Lung (tissue), 12 donors: ENCODE results near the gene PGD. TPM values are rescaled to one million over a fixed set of nuclear protein-coding genes. Genes with fewer than 3 reads are reported as not detected.

ENCODE experiments used
- ATAC-seq: fragments of 200-7000 bp; cut with Tn5 transposase; one replicate; pipeline ENCODE4 v1.9.1; 2020; ENCODE audit warnings: moderate number of reproducible peaks; ENCODE audit not compliant: insufficient read depth, low FRiP score
- DNase-seq, 3 donors: peaks; one replicate each; pipeline ENCODE4 v3.0.0-alpha.2; 2013 to 2017
- H3K27ac ChIP-seq, 2 donors: one replicate each; pipeline ENCODE4 v1.5.1; 2013; ENCODE audit warnings: mild to moderate bottlenecking in 2 of 2, moderate library complexity in 2 of 2, control low read depth in 1 of 2, inconsistent platforms in 1 of 2, low read depth in 1 of 2, low read length in 1 of 2
- H3K27me3 ChIP-seq, 3 donors: one replicate each; pipeline ENCODE4 v1.5.1; 2013; ENCODE audit warnings: low read length in 2 of 3; ENCODE audit not compliant: control insufficient read depth in 3 of 3, insufficient read depth in 3 of 3
- H3K36me3 ChIP-seq, 4 donors: one replicate each; pipeline ENCODE4 v1.5.1; 2013; ENCODE audit warnings: low read length in 4 of 4, mild to moderate bottlenecking in 1 of 4, moderate library complexity in 1 of 4; ENCODE audit not compliant: control insufficient read depth in 4 of 4, insufficient read depth in 4 of 4
- H3K4me1 ChIP-seq, 5 donors: one replicate each; pipeline ENCODE4 v1.5.1; 2013; ENCODE audit warnings: low read length in 5 of 5, mild to moderate bottlenecking in 2 of 5, moderate library complexity in 1 of 5; ENCODE audit not compliant: control insufficient read depth in 5 of 5, insufficient read depth in 5 of 5
- H3K4me3 ChIP-seq: one replicate; pipeline ENCODE4 v1.5.1; 2013; ENCODE audit warnings: mild to moderate bottlenecking, control low read depth, moderate library complexity
- H3K9ac ChIP-seq, 2 donors: one replicate each; pipeline ENCODE4 v1.5.1; 2013; ENCODE audit warnings: low read length in 2 of 2, control low read depth in 1 of 2; ENCODE audit not compliant: insufficient read depth in 1 of 2
- H3K9me3 ChIP-seq, 4 donors: one replicate each; pipeline ENCODE4 v1.5.1; 2013; ENCODE audit warnings: low read length in 3 of 4, mild to moderate bottlenecking in 1 of 4, moderate library complexity in 1 of 4; ENCODE audit not compliant: control insufficient read depth in 4 of 4, insufficient read depth in 3 of 4
- CTCF ChIP-seq: IDR thresholded peaks from 2 replicates; pipeline ENCODE4 v1.5.1; 2012; ENCODE audit warnings: mild to moderate bottlenecking; ENCODE audit errors: control extremely low read depth, extremely low read depth
- WGBS, 2 donors: extraction: QIAGEN DNeasy Blood & Tissue Kit; methylation state at CpG; one replicate each; pipeline ENCODE4 v1.1.7; 2013; 5-methylcytosine and 5-hydroxymethylcytosine counted together
- polyA plus RNA-seq, 2 donors: library from polyadenylated mRNA; stranded (reverse); fragments of 200-250 nt; gene quantifications; one replicate each; pipeline ENCODE4 v1.2.1, GENCODE V29; 2013
- total RNA-seq, 2 donors: library from RNA; depleted of rRNA in 1 of 2; stranded (reverse); fragments of >200 nt in 1 of 2; gene quantifications; one replicate each; pipeline ENCODE4 v1.2.1, GENCODE V29; 2014 to 2021
- donor health status: control.
- donor health status: control.
- donor health status: Bipolar disorder and iron deficiency.
- donor health status: healthy.
- donor health status: DM: yes; HTN: yes; CAD: no.

The PGD gene
- total and polyA plus RNA-seq, 4 donors = 47.8 to 421 (median 164) TPM

GRCh38 chr1:10398278-10398733, 558 bp upstream of the PGD start:
- Histone ChIP-seq H3K9me3 (peaks cover 0 to 1% (median 0%) of the 10 kb centered on the region in 4 donors), H3K4me3 (peak overlapping the region; percentile 57)

GRCh38 chr1:10399444-10399941, 629 bp downstream of the PGD start:
- Histone ChIP-seq H3K4me1 (peaks cover 0 to 10% (median 6%) of the 10 kb centered on the region in 5 donors), H3K9me3 (no peaks in the 10 kb centered on the region), H3K27ac (peak overlapping the region; percentile 76 to 93), H3K9ac (peak overlapping the region; percentile 68 to 76), H3K36me3 (peaks cover 10 to 16% (median 11%) of the 10 kb centered on the region in 4 donors), H3K27me3 (no peaks in the 10 kb centered on the region), H3K4me3 (peak overlapping the region; percentile 96)
- no peak for ATAC-seq
- TF ChIP-seq CTCF = no peak
- peak in 1 of 3 donors; percentile 53 for DNase-seq
- WGBS, 2 donors = 1 to 2% methylated on average over 33 to 42 of the region's 42 CpGs

More at GRCh38 chr1:10398278-10398733, 558 bp upstream of the PGD start:
- H3K36me3 ChIP-seq = peaks cover 0 to 6% (median 4%) of the 10 kb centered on the region in 4 donors
- peaks cover 0 to 10% (median 6%) of the 10 kb centered on the region in 5 donors for H3K4me1 ChIP-seq
- TF ChIP-seq CTCF = no peak
- no peaks in the 10 kb centered on the region for H3K27me3 ChIP-seq
- peak overlapping the region in 1 of 2 donors; percentile 39 for H3K9ac ChIP-seq
- WGBS, 2 donors = 1 to 2% methylated on average over 34 of the region's 34 CpGs
- peak; percentile 23 for ATAC-seq
- H3K27ac ChIP-seq = peak overlapping the region; percentile 2 to 41
- DNase-seq = no peak

GRCh38 chr1:10400013-10400412, 1.1 kb downstream of the PGD start:
- Histone ChIP-seq H3K36me3 (peaks cover 10 to 19% (median 13%) of the 10 kb centered on the region in 4 donors), H3K27me3 (no peaks in the 10 kb centered on the region), H3K27ac (peak overlapping the region in 1 of 2 donors; percentile 93), H3K4me1 (peaks cover 0 to 10% (median 6%) of the 10 kb centered on the region in 5 donors), H3K9ac (peak overlapping the region; percentile 68 to 76), H3K4me3 (peak overlapping the region; percentile 96), H3K9me3 (no peaks in the 10 kb centered on the region)
- DNase-seq (no peak), ATAC-seq (no peak)
- TF ChIP-seq CTCF = no peak
- WGBS, 2 donors = 43 to 54% methylated on average over 8 of the region's 8 CpGs
